NK-92 (cell line): Measurements from ENCODE around the gene TPST2.
"Not testable (repeated sequence)": the region's sequence is repeated elsewhere in the genome, so short reads cannot be mapped to it uniquely, and the experiment has no call there.

Experiments
- DNase-seq: peaks from one replicate; lab custom pipeline; 2025; ENCODE audit not compliant: unreplicated experiment; lab: John Stamatoyannopoulos, UW

TPST2 gene

GRCh38 chr22:26589845-26590736, at the start of gene TPST2:
TPST2 (minus strand) TSS chr22:26590132; CDS start chr22:26541630, 48,502 bp downstream.
- DNase-seq: no peak

GRCh38 chr22:26636296-26636695, 46.4 kb upstream of the TPST2 start:
- DNase-seq: no peak

- DNase-seq: no peak
Observed at GRCh38 chr22:26635117-26635516, 45.2 kb upstream of the TPST2 start.

GRCh38 chr22:26634189-26634588, 44.3 kb upstream of the TPST2 start:
- DNase-seq: no peak

- no peak for DNase-seq
Observed at GRCh38 chr22:26632422-26633155, 42.7 kb upstream of the TPST2 start.

GRCh38 chr22:26631282-26631681, 41.4 kb upstream of the TPST2 start:
- DNase-seq: no peak

- DNase-seq: no peak
Observed at GRCh38 chr22:26629988-26630761, 40.2 kb upstream of the TPST2 start.

- no peak for DNase-seq
Observed at GRCh38 chr22:26624803-26625202, 34.9 kb upstream of the TPST2 start.

- DNase-seq: no peak
Observed at GRCh38 chr22:26623984-26624383, 34.1 kb upstream of the TPST2 start.

GRCh38 chr22:26621663-26622062, 31.7 kb upstream of the TPST2 start, which contains the start of gene CRYBA4:
CRYBA4 (plus strand) TSS chr22:26621963; CDS start chr22:26622597, 634 bp downstream.
- DNase-seq: no peak

- DNase-seq: no peak
Observed at GRCh38 chr22:26620197-26620596, 30.3 kb upstream of the TPST2 start.

- no peak for DNase-seq
Observed at GRCh38 chr22:26619510-26619909, 29.6 kb upstream of the TPST2 start.

GRCh38 chr22:26618455-26618854, 28.5 kb upstream of the TPST2 start:
- no peak for DNase-seq

- no peak for DNase-seq
Observed at GRCh38 chr22:26617271-26618199, 27.6 kb upstream of the TPST2 start, which contains the start of gene CRYBB1. CRYBB1 (minus strand) TSS chr22:26618027; CDS start chr22:26616319, 1,708 bp downstream.

GRCh38 chr22:26616650-26617049, 26.7 kb upstream of the TPST2 start:
- no peak for DNase-seq

GRCh38 chr22:26615830-26616435, 26.0 kb upstream of the TPST2 start:
- DNase-seq: no peak

GRCh38 chr22:26615149-26615548, 25.2 kb upstream of the TPST2 start:
- no peak for DNase-seq

- DNase-seq: no peak
Observed at GRCh38 chr22:26614322-26614721, 24.4 kb upstream of the TPST2 start.

GRCh38 chr22:26613753-26614152, 23.8 kb upstream of the TPST2 start:
- DNase-seq: not testable (repeated sequence)

- DNase-seq: no peak
Observed at GRCh38 chr22:26612652-26613051, 22.7 kb upstream of the TPST2 start.
